ENCODE results near the gene ODAD2.

ODAD2 gene

DNA sequence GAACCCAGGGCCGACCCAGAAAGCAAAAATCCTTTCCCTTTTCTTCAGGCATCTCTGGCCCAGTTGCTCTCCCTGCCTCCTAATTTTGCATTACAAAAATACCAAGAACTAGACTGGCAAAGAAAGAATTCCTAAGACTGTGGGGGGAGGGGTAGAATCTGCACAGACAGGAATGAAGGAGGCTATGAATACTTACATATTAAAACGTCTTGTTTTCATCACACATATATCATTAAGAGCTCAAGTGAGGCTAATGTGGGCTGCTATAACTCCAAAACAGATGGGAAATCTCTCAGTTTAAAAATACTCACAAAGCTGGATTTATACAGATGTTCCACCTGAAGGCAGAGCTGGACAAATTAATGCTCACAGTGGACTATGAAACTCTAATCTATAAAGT, 224.0 kb downstream of the ODAD2 start:
- DNase-seq (ENCODE audit: low spot score) (no peak), FAIRE-seq (no peak)

GRCh38 chr10:27771231-27771630, 227.6 kb downstream of the ODAD2 start:
- FAIRE-seq, result no peak
- DNase-seq (ENCODE audit: low spot score), result no peak

DNA sequence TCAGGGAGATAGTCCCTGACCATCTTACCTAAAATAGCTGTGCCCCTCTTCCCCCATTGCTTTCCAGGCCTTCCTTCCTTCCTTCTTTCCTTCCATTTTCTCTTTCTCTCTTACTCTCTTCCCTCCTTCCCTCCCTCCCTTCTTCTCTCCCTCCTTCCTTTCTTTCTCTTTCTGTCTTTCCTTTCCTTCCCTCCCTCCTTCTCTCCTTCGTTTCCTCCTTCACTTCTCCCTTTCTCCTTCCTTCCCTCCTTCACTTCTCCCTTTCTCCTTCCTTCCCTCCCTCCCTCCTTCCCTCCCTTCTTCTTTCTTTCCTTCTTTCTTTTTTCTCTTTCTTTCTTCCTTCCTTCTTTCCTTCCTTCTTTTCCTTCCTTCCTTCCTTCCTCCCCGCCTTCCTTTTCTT, 228.7 kb downstream of the ODAD2 start:
- FAIRE-seq (no peak), DNase-seq (ENCODE audit: low spot score) (no peak)
